PFSK-1 (cell line): Measurements from ENCODE around the gene EIF4G1.

Experiments
- FOXP2 ChIP-seq: optimal IDR thresholded peaks from 2 replicates; pipeline ENCODE3; 2011; ENCODE audit warnings: borderline replicate concordance, control low read depth, inconsistent platforms; ENCODE audit not compliant: insufficient read depth; ENCODE audit errors: extremely low read length, extremely low read depth
- POLR2AphosphoS5 ChIP-seq: IDR thresholded peaks from 2 replicates; pipeline ENCODE4 v1.6.1; 2012; ENCODE audit warnings: low read depth, mild to moderate bottlenecking, control low read depth, low read length, moderate library complexity
- SIN3A ChIP-seq: IDR thresholded peaks from 2 replicates; pipeline ENCODE4 v1.6.1; 2012; ENCODE audit warnings: mild to moderate bottlenecking, low read length, moderate library complexity, borderline replicate concordance; ENCODE audit not compliant: insufficient read depth
- TAF1 ChIP-seq: IDR thresholded peaks from 2 replicates; pipeline ENCODE4 v1.6.1; 2012; ENCODE audit warnings: low read length, control low read depth, borderline replicate concordance; ENCODE audit not compliant: insufficient read depth
- TF ChIP-seq, protein P1 (sequence below), 2 experiments: IDR thresholded peaks; 2 replicates each; pipeline versions ENCODE4 v1.6.1 to v1.8.0; 2011 to 2012; ENCODE audit warnings: low read depth in 2 of 2, low read length in 2 of 2, control low read depth in 1 of 2, inconsistent platforms in 1 of 2, mild to moderate bottlenecking in 1 of 2, moderate library complexity in 1 of 2; ENCODE audit not compliant: insufficient read depth in 1 of 2

The EIF4G1 gene

DNA sequence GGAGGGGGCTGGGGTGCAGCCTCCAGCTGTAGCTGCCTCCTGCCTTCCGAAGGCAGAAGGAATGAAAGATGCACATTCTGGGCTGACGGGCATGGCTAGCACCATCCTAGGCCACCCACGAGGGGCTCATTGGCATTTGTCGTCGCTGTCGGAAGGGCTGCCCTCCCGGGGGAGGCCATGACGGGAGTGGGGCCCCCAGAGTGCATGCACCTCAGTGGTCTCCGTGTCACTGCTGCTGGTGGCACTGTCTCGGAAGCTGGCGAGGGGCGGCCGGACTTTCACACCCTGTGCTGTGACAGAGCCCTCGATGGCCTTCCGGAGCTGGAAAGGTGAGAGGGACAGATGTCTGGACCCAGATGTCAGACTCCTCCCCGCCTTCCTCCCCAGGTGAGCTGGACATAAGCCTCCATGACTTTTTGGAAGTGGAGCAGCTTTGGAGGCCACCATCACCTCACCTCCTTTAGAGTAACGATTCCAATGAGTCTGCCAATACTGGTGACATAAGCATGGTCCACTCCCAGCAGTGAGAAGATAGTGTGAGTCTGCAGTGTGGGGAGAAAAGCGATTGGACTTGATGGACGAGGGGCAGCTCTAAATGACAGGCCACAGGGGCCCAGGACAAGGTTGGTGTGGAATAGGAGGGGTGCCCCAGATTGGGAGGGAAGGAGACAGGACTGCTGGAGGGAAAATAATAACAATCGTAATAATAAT lies 32.2 kb downstream of the EIF4G1 start:
- no peak for TF ChIP-seq TAF1
- no peak for TF ChIP-seq POLR2AphosphoS5
- no peak for TF ChIP-seq SIN3A
- TF ChIP-seq, protein P1, sequence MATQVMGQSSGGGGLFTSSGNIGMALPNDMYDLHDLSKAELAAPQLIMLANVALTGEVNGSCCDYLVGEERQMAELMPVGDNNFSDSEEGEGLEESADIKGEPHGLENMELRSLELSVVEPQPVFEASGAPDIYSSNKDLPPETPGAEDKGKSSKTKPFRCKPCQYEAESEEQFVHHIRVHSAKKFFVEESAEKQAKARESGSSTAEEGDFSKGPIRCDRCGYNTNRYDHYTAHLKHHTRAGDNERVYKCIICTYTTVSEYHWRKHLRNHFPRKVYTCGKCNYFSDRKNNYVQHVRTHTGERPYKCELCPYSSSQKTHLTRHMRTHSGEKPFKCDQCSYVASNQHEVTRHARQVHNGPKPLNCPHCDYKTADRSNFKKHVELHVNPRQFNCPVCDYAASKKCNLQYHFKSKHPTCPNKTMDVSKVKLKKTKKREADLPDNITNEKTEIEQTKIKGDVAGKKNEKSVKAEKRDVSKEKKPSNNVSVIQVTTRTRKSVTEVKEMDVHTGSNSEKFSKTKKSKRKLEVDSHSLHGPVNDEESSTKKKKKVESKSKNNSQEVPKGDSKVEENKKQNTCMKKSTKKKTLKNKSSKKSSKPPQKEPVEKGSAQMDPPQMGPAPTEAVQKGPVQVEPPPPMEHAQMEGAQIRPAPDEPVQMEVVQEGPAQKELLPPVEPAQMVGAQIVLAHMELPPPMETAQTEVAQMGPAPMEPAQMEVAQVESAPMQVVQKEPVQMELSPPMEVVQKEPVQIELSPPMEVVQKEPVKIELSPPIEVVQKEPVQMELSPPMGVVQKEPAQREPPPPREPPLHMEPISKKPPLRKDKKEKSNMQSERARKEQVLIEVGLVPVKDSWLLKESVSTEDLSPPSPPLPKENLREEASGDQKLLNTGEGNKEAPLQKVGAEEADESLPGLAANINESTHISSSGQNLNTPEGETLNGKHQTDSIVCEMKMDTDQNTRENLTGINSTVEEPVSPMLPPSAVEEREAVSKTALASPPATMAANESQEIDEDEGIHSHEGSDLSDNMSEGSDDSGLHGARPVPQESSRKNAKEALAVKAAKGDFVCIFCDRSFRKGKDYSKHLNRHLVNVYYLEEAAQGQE (IDR thresholded peaks at IDR 0.05; ENCODE audit: insufficient read depth in 1 of 2, low read depth in 2 of 2, low read length in 2 of 2): no peak
- no peak for TF ChIP-seq FOXP2

DNA sequence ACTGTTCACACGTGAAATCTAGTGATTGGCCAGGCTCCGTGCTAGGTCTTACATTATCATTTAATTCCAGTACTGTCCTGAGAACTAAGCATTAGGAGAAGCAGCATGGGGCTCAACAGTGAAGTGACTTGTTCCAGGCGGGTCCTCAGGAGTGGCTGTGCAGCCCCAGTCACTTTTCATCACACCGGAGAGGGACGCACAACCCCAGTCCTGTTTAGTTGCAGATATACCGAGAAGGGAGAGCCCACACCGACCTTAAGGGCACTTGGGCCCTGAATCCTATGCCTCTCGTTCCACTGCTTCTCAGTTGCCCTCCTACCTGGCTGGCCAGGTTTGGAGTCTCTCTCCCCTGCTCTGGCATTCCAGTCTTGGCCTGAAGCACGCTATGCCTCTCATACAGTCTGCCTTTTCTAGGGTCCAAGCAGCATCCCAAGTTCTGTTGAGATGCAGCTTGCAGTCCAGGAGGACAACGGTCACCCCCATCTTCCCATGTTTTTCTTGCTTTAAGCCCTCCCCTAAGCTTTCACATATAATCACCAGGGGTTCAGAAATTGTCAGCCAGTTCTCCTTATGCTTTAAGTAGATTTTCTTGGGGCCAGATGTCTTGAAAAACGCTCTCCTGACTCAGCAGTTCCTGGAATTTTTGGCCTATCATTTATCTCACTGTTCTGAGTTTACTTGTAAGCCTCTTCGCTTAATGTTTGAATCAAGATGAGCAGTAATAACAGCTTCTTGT lies 33.1 kb downstream of the EIF4G1 start:
- TF ChIP-seq, protein P1 (IDR thresholded peaks at IDR 0.05; ENCODE audit: insufficient read depth in 1 of 2, low read depth in 2 of 2, low read length in 2 of 2): no peak
- TF ChIP-seq TAF1 (no peak), FOXP2 (no peak), POLR2AphosphoS5 (no peak), SIN3A (no peak)

DNA sequence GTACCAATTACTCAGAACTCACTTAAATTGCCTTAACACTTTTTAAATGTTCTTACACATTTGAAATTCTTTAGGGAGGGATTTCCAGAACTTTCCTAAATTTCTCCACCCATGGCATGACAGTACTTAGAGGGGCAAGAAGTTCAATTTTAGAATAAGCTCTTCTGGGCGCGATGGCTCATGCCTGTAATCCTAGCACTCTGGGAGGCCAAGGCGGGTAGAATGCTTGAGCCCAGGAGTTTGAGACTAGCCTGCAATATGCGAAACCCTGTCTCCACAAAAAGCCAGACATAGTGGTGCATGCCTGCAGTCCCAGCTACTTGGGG lies 33.6 kb downstream of the EIF4G1 start:
- TF ChIP-seq, protein P1 (IDR thresholded peaks at IDR 0.05; ENCODE audit: insufficient read depth in 1 of 2, low read depth in 2 of 2, low read length in 2 of 2): no peak
- TF ChIP-seq FOXP2 (no peak), SIN3A (no peak), TAF1 (no peak), POLR2AphosphoS5 (no peak)

DNA sequence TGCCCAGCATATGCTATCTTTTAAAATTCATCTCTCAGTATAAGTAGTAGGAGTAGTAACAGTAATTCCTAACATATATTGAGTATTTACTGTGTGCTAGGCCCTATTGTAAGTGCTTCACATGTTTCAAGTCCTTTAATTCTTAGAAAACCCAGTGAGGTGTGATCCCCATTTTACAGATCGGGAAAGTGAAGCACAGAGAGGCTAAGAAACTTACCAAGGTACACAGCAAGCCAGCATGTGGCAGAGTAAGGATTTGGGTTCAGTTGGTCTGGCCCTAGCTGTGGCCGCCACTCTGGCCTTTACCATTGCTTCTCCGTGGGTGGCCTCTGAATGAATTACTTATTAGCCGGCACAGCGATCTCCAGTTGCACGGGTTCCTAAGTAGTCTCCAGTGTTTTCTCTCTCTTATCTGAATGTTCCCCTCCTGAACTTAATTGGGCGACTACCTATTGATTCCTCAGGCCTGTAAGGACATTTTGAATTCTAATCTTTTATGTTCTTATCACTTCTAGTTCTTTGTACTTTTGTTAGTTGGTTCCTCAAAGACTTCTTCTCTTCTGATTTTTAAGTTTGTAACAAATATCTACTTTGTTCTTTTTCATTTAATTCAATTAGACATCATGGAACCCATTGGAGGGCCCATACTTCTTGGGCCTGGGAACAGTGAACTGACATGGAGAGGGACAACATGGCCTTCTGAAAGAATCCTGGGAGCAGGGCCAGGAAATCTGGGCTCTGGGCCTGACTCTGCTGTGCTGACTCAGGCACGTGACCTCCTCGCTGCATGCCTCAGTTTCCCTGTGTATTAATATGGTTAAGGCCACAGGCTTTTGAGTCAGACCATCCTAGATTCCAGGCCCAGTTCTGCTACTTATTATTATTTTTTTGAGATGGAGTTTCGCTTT lies 35.4 kb downstream of the EIF4G1 start:
- TF ChIP-seq TAF1 (no peak), FOXP2 (no peak), POLR2AphosphoS5 (no peak)
- TF ChIP-seq, protein P1 (IDR thresholded peaks at IDR 0.05; ENCODE audit: insufficient read depth in 1 of 2, low read depth in 2 of 2, low read length in 2 of 2): no peak
